ENCODE results near the gene NEDD8.

The NEDD8 gene

GRCh38 chr14:24215495-24216344 is 16.4 kb downstream of the NEDD8 start, which contains the start of gene MDP1 (continued):
- TF ChIP-seq, protein P1, sequence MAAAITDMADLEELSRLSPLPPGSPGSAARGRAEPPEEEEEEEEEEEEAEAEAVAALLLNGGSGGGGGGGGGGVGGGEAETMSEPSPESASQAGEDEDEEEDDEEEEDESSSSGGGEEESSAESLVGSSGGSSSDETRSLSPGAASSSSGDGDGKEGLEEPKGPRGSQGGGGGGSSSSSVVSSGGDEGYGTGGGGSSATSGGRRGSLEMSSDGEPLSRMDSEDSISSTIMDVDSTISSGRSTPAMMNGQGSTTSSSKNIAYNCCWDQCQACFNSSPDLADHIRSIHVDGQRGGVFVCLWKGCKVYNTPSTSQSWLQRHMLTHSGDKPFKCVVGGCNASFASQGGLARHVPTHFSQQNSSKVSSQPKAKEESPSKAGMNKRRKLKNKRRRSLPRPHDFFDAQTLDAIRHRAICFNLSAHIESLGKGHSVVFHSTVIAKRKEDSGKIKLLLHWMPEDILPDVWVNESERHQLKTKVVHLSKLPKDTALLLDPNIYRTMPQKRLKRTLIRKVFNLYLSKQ (tag by site-specific recombination; IDR thresholded peaks at IDR 0.05; ENCODE audit: borderline replicate concordance) = no peak
- TF ChIP-seq ZNF747 (tag by site-specific recombination; IDR thresholded peaks at IDR 0.05) (no peak), ZNF561 (tag by site-specific recombination; IDR thresholded peaks at IDR 0.05; ENCODE audit: borderline replicate concordance) (no peak), ZNF266 (tag by site-specific recombination; IDR thresholded peaks at IDR 0.05; ENCODE audit: low read depth) (no peak), MEIS1 (CRISPR knock-in tag; IDR thresholded peaks at IDR 0.05; ENCODE audit: borderline replicate concordance) (no peak), CTCF (tag by site-specific recombination; IDR thresholded peaks at IDR 0.05) (peak; percentile 93), ZNF555 (tag by site-specific recombination; conservative IDR thresholded peaks at IDR 0.05) (no peak), ZNF354C (tag by site-specific recombination; IDR thresholded peaks at IDR 0.05; ENCODE audit: borderline replicate concordance, low read depth) (no peak), ZNF664 (tag by site-specific recombination; IDR thresholded peaks at IDR 0.05) (no peak), ZNF843 (tag by site-specific recombination; IDR thresholded peaks at IDR 0.05) (peak; percentile 25; the same call in 1 of the 2 replicates), GLI4 (tag by site-specific recombination; IDR thresholded peaks at IDR 0.05) (no peak), ZNF792 (tag by site-specific recombination; IDR thresholded peaks at IDR 0.05) (no peak), KLF8 (tag by site-specific recombination; IDR thresholded peaks at IDR 0.05) (peak; percentile 98), ZNF549 (tag by site-specific recombination; IDR thresholded peaks at IDR 0.05) (no peak), ZNF530 (tag by site-specific recombination; IDR thresholded peaks at IDR 0.05; ENCODE audit: low read depth) (no peak), ZNF76 (tag by site-specific recombination; IDR thresholded peaks at IDR 0.05; ENCODE audit: borderline replicate concordance, low read depth) (peak; percentile 41; the same call in 1 of the 2 replicates), ZNF133 (tag by site-specific recombination; IDR thresholded peaks at IDR 0.05) (no peak), MZF1 (tag by site-specific recombination; IDR thresholded peaks at IDR 0.05; ENCODE audit: borderline replicate concordance) (peak; percentile 12; the same call in 1 of the 2 replicates), ZSCAN16 (tag by site-specific recombination; IDR thresholded peaks at IDR 0.05) (no peak), ZNF423 (tag by site-specific recombination; IDR thresholded peaks at IDR 0.05) (peak; percentile 18; the same call in 1 of the 2 replicates), ZNF184 (tag by site-specific recombination; IDR thresholded peaks at IDR 0.05) (0 out of 2 replicates have a peak, but pooled peaks have one; percentile 8), PRDM1 (tag by site-specific recombination; IDR thresholded peaks at IDR 0.05) (no peak), PATZ1 (tag by site-specific recombination; IDR thresholded peaks at IDR 0.05) (peak; percentile 53), SP3 (tag by site-specific recombination; IDR thresholded peaks at IDR 0.05) (peak; percentile 65), ZNF629 (tag by site-specific recombination; IDR thresholded peaks at IDR 0.05) (peak; percentile 93), ZNF274 (IDR thresholded peaks at IDR 0.05; ENCODE audit: low read length) (no peak), ZNF274 (tag by site-specific recombination; IDR thresholded peaks at IDR 0.05; ENCODE audit: borderline replicate concordance) (no peak), ZNF654 (tag by site-specific recombination; IDR thresholded peaks at IDR 0.05; ENCODE audit: low read depth) (peak; percentile 59)
- TF ChIP-seq, protein P2, sequence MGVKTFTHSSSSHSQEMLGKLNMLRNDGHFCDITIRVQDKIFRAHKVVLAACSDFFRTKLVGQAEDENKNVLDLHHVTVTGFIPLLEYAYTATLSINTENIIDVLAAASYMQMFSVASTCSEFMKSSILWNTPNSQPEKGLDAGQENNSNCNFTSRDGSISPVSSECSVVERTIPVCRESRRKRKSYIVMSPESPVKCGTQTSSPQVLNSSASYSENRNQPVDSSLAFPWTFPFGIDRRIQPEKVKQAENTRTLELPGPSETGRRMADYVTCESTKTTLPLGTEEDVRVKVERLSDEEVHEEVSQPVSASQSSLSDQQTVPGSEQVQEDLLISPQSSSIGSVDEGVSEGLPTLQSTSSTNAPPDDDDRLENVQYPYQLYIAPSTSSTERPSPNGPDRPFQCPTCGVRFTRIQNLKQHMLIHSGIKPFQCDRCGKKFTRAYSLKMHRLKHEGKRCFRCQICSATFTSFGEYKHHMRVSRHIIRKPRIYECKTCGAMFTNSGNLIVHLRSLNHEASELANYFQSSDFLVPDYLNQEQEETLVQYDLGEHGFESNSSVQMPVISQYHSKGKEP (tag by site-specific recombination; IDR thresholded peaks at IDR 0.05) = no peak
- TF ChIP-seq, protein P3, sequence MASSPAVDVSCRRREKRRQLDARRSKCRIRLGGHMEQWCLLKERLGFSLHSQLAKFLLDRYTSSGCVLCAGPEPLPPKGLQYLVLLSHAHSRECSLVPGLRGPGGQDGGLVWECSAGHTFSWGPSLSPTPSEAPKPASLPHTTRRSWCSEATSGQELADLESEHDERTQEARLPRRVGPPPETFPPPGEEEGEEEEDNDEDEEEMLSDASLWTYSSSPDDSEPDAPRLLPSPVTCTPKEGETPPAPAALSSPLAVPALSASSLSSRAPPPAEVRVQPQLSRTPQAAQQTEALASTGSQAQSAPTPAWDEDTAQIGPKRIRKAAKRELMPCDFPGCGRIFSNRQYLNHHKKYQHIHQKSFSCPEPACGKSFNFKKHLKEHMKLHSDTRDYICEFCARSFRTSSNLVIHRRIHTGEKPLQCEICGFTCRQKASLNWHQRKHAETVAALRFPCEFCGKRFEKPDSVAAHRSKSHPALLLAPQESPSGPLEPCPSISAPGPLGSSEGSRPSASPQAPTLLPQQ (tag by site-specific recombination; IDR thresholded peaks at IDR 0.05) = peak; percentile 82; the same call in 1 of the 2 replicates

Measured in HEK293 (cell line).